Bronchial epithelial cell (primary cell): ENCODE data around the gene ZNF622. TPM values are rescaled to one million over a fixed set of nuclear protein-coding genes. Genes with fewer than 3 reads are reported as not detected.

ENCODE experiments used
- DNase-seq: peaks from one replicate; pipeline ENCODE4 v3.0.0-alpha.2; 2010; ENCODE audit warnings: low read depth
- FAIRE-seq: peaks from 2 replicates; lab custom pipeline; 2011; peaks lifted over from hg19 to GRCh38; lab: Jason Lieb, UNC
- H3K27me3 ChIP-seq: 2 replicates; pipeline ENCODE4 v1.5.1; 2011; ENCODE audit warnings: low read length; ENCODE audit not compliant: control insufficient read depth, insufficient read depth
- H3K36me3 ChIP-seq: 2 replicates; pipeline ENCODE4 v1.5.1; 2011; ENCODE audit warnings: low read length; ENCODE audit not compliant: control insufficient read depth, insufficient read depth
- H3K4me3 ChIP-seq: 2 replicates; pipeline ENCODE4 v1.5.1; 2011; ENCODE audit warnings: mild to moderate bottlenecking, low read depth, low read length, control low read depth
- CTCF ChIP-seq: IDR thresholded peaks from 2 replicates; pipeline ENCODE4 v1.5.1; 2011; ENCODE audit warnings: mild to moderate bottlenecking, moderate library complexity, low read length, control low read depth, inconsistent platforms; ENCODE audit not compliant: insufficient read depth, severe bottlenecking
- total RNA-seq: library from RNA; depleted of rRNA; stranded (reverse); fragments of >200 nt; gene quantifications from 2 replicates; pipeline ENCODE4 v1.2.1, GENCODE V29; 2014

ZNF622 gene
- total RNA-seq, 1 donor from 2014 or later: 72.7 TPM

GRCh38 chr5:16456103-16456832 is 9.3 kb downstream of the ZNF622 start:
- peak; percentile 80 for FAIRE-seq
- TF ChIP-seq CTCF: peak; percentile 61
- Histone ChIP-seq H3K27me3 (no peaks in the 10 kb centered on the region), H3K36me3 (peaks cover 12% of the 10 kb centered on the region), H3K4me3 (no peak overlapping the region)
- DNase-seq: peak; percentile 82

GRCh38 chr5:16455668-16456067 is 9.9 kb downstream of the ZNF622 start:
- FAIRE-seq (no peak), DNase-seq (no peak)
- peaks cover 12% of the 10 kb centered on the region for H3K36me3 ChIP-seq

GRCh38 chr5:16454686-16455085 is 10.9 kb downstream of the ZNF622 start:
- H3K27me3 ChIP-seq: no peaks in the 10 kb centered on the region
- no peak for TF ChIP-seq CTCF
- H3K36me3 ChIP-seq: peaks cover 16% of the 10 kb centered on the region
- H3K4me3 ChIP-seq: no peak overlapping the region
- DNase-seq (no peak), FAIRE-seq (no peak)

More at GRCh38 chr5:16455668-16456067, 9.9 kb downstream of the ZNF622 start:
- TF ChIP-seq CTCF: no peak
- Histone ChIP-seq H3K27me3 (no peaks in the 10 kb centered on the region), H3K4me3 (no peak overlapping the region)

- no peak for TF ChIP-seq CTCF
- no peak for FAIRE-seq
- no peak for DNase-seq
- no peaks in the 10 kb centered on the region for H3K27me3 ChIP-seq
- H3K36me3 ChIP-seq: peaks cover 18% of the 10 kb centered on the region
- no peak overlapping the region for H3K4me3 ChIP-seq
These were observed 12.0 kb downstream of the ZNF622 start for GRCh38 chr5:16453609-16454008.

GRCh38 chr5:16450163-16450562 is 15.4 kb downstream of the ZNF622 start:
- H3K27me3 ChIP-seq: no peaks in the 10 kb centered on the region
- FAIRE-seq (no peak), DNase-seq (no peak)
- H3K4me3 ChIP-seq: no peak overlapping the region
- H3K36me3 ChIP-seq: peaks cover 15% of the 10 kb centered on the region
- TF ChIP-seq CTCF: no peak
